Globus pallidus (tissue), 1 donor: Measurements from ENCODE around the gene DPY19L2.
A peak's percentile ranks its signal among the peaks of the same experiment; 100 is the strongest.
"Not testable (repeated sequence)": the region's sequence is repeated elsewhere in the genome, so short reads cannot be mapped to it uniquely, and the experiment has no call there.

ENCODE experiments used
- DNase-seq: peaks from one replicate; pipeline ENCODE4 v3.0.0-alpha.2; 2015; ENCODE audit warnings: low spot score

DPY19L2 gene

GRCh38 chr12:63668028-63668799, at the start of gene DPY19L2:
TSS of gene DPY19L2 (minus strand) at chr12:63668493. CDS start at chr12:63668393, 100 bp downstream.
- peak; percentile 21 for DNase-seq

GRCh38 chr12:63716891-63717290, 48.6 kb upstream of the DPY19L2 start:
- not testable (repeated sequence) for DNase-seq

GRCh38 chr12:63715107-63715625, 46.9 kb upstream of the DPY19L2 start:
- not testable (repeated sequence) for DNase-seq

DNA sequence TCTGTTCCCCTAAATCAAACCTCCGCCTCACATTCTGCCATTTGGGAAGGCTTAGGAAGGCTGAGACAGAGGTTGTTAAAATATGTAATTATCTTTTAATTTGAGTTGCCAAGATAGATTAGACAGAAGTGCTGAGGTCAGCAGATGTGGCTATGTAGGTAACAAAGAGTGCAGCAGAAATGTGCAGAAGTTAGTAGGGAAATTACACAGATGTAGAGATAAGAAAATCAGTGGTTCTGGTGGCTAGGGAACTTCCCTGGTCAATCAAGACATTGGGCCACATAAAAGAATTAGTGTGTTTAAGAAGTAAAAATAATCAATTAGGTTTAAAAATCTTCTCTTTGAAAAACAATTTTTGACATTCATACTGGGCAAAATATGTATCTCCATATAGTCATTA, 46.1 kb upstream of the DPY19L2 start:
- DNase-seq: not testable (repeated sequence)

- DNase-seq: not testable (repeated sequence)
Measured at GRCh38 chr12:63713681-63714075, 45.4 kb upstream of the DPY19L2 start.

GRCh38 chr12:63712979-63713680, 44.8 kb upstream of the DPY19L2 start:
- DNase-seq: not testable (repeated sequence)

- DNase-seq: not testable (repeated sequence)
Measured at GRCh38 chr12:63712376-63712974, 44.2 kb upstream of the DPY19L2 start.

GRCh38 chr12:63711339-63711738, 43.0 kb upstream of the DPY19L2 start:
- DNase-seq: not testable (repeated sequence)

GRCh38 chr12:63706336-63706735, 38.0 kb upstream of the DPY19L2 start:
- no peak for DNase-seq

DNA sequence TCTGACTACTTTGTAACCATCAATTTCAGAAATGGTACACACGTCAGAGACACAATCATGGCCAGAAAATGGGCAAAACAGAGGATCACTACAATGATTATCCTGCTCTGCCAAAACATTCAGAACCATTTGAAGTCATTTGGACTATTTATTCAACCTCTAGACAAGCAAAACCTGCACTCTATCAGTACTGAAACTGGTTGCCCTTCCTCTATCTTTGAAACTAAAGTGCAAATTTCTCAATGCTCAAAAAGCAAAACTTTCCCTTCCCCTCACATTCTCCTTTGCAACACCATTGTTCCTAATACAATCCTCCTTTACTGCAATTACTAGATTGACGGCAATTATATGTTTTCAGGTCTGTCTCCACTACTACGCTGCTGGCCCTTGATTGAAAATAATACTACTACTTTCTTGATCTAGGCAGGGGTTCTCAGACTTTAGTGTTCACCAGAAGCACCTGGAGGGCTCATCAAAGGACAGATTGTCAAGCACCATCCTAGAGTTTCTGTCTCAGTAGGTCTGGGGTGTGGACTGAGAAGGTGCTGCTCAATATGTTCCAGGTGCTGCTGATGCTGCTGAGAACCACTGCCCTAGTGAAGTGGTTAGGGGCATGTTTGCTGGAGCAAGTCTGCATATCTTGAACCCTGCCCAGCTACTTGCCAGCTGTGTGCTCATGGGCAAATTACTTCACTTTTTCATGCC, 31.5 kb upstream of the DPY19L2 start:
- DNase-seq: not testable (repeated sequence)

DNA sequence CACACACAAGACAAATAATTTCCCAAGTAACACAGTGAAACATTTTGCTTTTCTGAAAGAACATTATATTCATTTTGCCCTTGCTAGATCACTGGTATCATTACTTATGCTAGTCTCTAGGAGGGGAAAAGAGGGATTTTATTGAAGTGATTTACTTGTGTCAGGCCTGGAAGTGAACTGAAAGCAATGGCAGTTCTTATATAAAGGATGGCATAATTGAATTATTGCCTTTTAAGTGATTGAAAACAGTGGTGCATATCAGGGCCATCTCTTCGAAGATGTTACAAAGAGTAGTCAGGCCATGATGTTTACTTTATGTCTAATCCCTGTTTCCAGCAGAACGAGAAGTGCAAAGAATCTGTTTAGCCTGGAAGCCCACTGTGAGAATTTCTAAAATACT, 30.7 kb upstream of the DPY19L2 start:
- not testable (repeated sequence) for DNase-seq

DNA sequence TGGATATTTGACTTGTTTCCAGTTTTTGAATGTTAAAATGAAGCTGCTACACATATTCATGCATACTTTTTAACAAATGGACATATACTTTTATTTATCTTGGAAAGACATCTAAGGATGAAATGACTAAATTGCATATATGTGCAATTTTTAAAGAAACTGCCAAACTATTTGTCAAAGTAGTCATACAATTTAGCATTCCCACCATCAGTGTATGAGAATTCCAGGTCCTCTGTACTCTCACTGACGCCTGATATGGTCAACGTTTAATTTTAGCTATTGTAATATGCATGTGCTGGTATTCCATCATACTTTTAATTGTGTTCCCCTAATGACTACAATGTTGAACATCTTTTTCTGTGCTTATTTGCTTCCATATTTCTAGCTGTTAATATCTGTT, 22.5 kb upstream of the DPY19L2 start:
- not testable (repeated sequence) for DNase-seq

GRCh38 chr12:63689141-63689540, 20.8 kb upstream of the DPY19L2 start:
- DNase-seq: not testable (repeated sequence)

GRCh38 chr12:63686623-63687022, 18.3 kb upstream of the DPY19L2 start:
- DNase-seq: not testable (repeated sequence)

- not testable (repeated sequence) for DNase-seq
Measured at GRCh38 chr12:63685789-63686188, 17.5 kb upstream of the DPY19L2 start.

DNA sequence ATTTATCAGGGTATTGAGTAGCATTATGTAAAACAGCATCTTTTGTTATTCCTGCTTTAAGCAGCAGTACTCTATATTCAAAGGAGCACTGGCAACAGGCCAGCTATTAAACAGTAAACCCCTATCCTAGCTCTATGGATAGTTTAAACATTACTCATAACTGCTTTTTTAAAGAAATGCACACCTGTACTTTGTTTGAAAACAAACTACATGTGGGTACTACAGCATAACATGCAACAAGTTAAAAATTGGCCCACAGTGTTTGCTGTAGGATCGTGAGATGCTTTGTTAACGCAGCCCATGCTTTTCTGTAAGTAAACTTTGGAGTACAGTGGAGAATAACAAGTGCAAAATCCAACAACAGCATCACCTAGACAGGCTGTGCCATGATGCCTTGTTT, 14.3 kb upstream of the DPY19L2 start:
- DNase-seq: not testable (repeated sequence)

DNA sequence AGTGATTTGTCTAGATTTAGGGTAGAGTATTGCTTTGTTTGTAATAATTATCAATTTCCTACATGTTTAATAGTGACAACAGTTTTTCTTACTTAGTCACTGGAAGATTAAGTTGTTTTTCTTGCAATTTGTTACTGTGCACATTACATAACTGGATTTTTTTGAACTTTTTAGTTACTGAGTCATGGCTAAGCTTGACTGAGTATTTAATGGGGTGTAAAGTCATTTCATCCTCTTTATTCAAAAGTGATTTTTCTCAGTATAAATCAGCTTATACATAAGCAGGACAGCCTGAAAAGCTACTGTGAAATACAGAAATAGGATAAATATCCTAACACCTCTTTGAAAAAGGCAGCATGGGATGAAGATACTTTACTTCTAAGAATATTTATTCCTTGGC, 12.5 kb upstream of the DPY19L2 start:
- not testable (repeated sequence) for DNase-seq

DNA sequence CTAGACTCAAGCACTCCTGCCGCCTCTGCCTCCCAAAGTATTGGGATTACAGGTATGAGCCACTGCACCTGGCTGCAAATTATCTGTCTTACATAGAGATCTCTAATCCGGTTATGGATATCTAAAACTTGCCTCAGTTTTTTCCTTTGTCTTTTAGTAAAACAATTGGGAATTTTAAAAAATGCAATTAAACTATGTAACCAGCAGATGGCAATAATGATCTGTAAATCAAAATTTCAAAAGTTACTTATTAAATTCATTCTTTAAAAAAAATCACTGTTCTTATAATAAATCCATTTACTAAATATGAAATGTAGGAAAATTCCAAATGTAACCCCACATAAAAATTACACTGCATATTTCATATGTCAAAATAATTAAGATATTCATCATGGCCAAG, 4.3 kb upstream of the DPY19L2 start:
- not testable (repeated sequence) for DNase-seq

DNA sequence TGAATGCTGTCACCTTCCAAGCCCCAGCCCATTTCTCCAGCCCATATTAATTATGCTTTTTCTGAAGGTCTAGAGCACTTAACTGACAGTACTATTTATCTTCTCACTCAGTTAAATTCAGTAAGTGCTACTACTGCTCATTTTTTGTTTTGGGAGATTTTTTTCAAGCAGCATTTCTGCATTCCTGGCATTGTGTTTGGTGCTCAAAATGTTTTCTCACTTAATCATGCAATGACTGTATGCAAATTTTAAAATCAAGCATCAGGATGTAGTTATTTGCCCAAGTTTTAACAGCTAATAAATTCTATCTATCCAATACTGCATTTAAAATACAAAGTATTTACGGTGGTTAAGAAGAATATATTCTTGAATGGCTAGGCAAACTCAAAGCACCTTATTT, 1.6 kb upstream of the DPY19L2 start:
- DNase-seq: not testable (repeated sequence)

- not testable (repeated sequence) for DNase-seq
Measured at GRCh38 chr12:63669427-63669826, 1.1 kb upstream of the DPY19L2 start.

- not testable (repeated sequence) for DNase-seq
Measured at GRCh38 chr12:63668800-63669365, 590 bp upstream of the DPY19L2 start.
